Activated CD4-positive, alpha-beta T cell treated with anti-CD3 and anti-CD28 coated beads for 36 hours (primary cell): ENCODE measurements around the gene BABAM2. TPM values are rescaled to one million over a fixed set of nuclear protein-coding genes. Genes with fewer than 3 reads are reported as not detected.

ENCODE experiments used
- ATAC-seq: fragments of 200-7000 bp; cut with Tn5 transposase; one replicate; pipeline ENCODE4 v1.10.0; 2021; ENCODE audit warnings: mild to moderate bottlenecking, moderate library complexity
- CTCF ChIA-PET: fragments of 350-600 bp; sonication (Branson Sonifier 250); formaldehyde crosslinking; loops from one replicate; lab custom pipeline; 2021; ENCODE audit warnings: antibody characterized with exemption; lab: Charles Lee
- POLR2A ChIA-PET: fragments of 350-600 bp; sonication (Branson Sonifier 250); formaldehyde crosslinking; loops from one replicate; lab custom pipeline; 2021; ENCODE audit warnings: antibody characterized with exemption, inconsistent platforms; lab: Charles Lee
- DNase-seq: peaks from one replicate; pipeline ENCODE4 v3.0.0-alpha.2; 2020
- H3K27ac Mint-ChIP-seq: one replicate; pipeline ENCODE4 v1.8.0; 2021; ENCODE audit warnings: mixed read lengths
- H3K27me3 Mint-ChIP-seq: one replicate; pipeline ENCODE4 v1.8.0; 2021; ENCODE audit warnings: mixed read lengths
- H3K36me3 Mint-ChIP-seq: one replicate; pipeline ENCODE4 v1.8.0; 2021; ENCODE audit warnings: low read depth, mixed read lengths
- H3K4me1 Mint-ChIP-seq: one replicate; pipeline ENCODE4 v1.8.0; 2021; ENCODE audit warnings: mixed read lengths
- H3K4me3 Mint-ChIP-seq: one replicate; pipeline ENCODE4 v1.8.0; 2021; ENCODE audit warnings: mild to moderate bottlenecking, moderate library complexity, mixed read lengths
- H3K9me3 Mint-ChIP-seq: one replicate; pipeline ENCODE4 v1.8.0; 2021; ENCODE audit warnings: low read depth, mixed read lengths
- intact Hi-C, 2 experiments: fragments of 100-400 bp; cut with DNase I in 1 of 2; cut with micrococcal nuclease in 1 of 2; formaldehyde crosslinking; loops; one replicate each; pipeline versions ENCODE4 v1.14.2 to v1.15.1; 2022 to 2024; cut with DNase I, micrococcal nuclease
- total RNA-seq, 2 experiments: library from RNA; stranded (reverse); gene quantifications; one replicate each; pipeline ENCODE4 v1.2.3, GENCODE V29; 2021

BABAM2 gene
- total RNA-seq, 2 experiments from 2014 or later: 58.4 to 81.1 TPM

GRCh38 chr2:28225473-28226080 lies 335.0 kb downstream of the BABAM2 start:
- ATAC-seq (no peak), DNase-seq (no peak)
- peaks cover 6% of the 10 kb centered on the region for H3K4me1 Mint-ChIP-seq
- no peak overlapping the region for H3K4me3 Mint-ChIP-seq
- H3K27me3 Mint-ChIP-seq: no peaks in the 10 kb centered on the region
- ChIA-PET POLR2A (interaction anchor here (0.7 kb wide), 1 partner anchor 293 kb away, joined by 3 read pairs; no protein-coding TSS in a partner anchor), CTCF (interaction anchor here (0.7 to 1.0 kb wide), 3 partner anchors 9 to 47 kb away, joined by 3 to 4 read pairs (median 3); no protein-coding TSS in a partner anchor)
- no peaks in the 10 kb centered on the region for H3K9me3 Mint-ChIP-seq
- intact Hi-C loops: no loop called here
- no peaks in the 10 kb centered on the region for H3K36me3 Mint-ChIP-seq
- no peak overlapping the region for H3K27ac Mint-ChIP-seq

- ATAC-seq: no peak
- H3K27me3 Mint-ChIP-seq: no peaks in the 10 kb centered on the region
- CTCF ChIA-PET: interaction anchor here (1.2 kb wide), 1 partner anchor 16 kb away, joined by 3 read pairs; no protein-coding TSS in a partner anchor
- POLR2A ChIA-PET: no interaction called here
- H3K4me1 Mint-ChIP-seq: peaks cover 6% of the 10 kb centered on the region
- no peak overlapping the region for H3K27ac Mint-ChIP-seq
- no peaks in the 10 kb centered on the region for H3K9me3 Mint-ChIP-seq
- no peak for DNase-seq
- no peak overlapping the region for H3K4me3 Mint-ChIP-seq
- intact Hi-C loops: no loop called here
- H3K36me3 Mint-ChIP-seq: no peaks in the 10 kb centered on the region
Measured at GRCh38 chr2:28226558-28226957, 336.0 kb downstream of the BABAM2 start.

GRCh38 chr2:28227498-28227897 lies 337.0 kb downstream of the BABAM2 start:
- ChIA-PET CTCF (no interaction called here), POLR2A (no interaction called here)
- peaks cover 6% of the 10 kb centered on the region for H3K4me1 Mint-ChIP-seq
- ATAC-seq (no peak), DNase-seq (no peak)
- no peak overlapping the region for H3K4me3 Mint-ChIP-seq
- no peaks in the 10 kb centered on the region for H3K36me3 Mint-ChIP-seq
- no peak overlapping the region for H3K27ac Mint-ChIP-seq
- no peaks in the 10 kb centered on the region for H3K9me3 Mint-ChIP-seq
- intact Hi-C loops: no loop called here
- H3K27me3 Mint-ChIP-seq: no peaks in the 10 kb centered on the region

- Mint-ChIP-seq H3K27ac (no peak overlapping the region), H3K27me3 (no peaks in the 10 kb centered on the region), H3K9me3 (no peaks in the 10 kb centered on the region), H3K36me3 (no peaks in the 10 kb centered on the region), H3K4me3 (no peak overlapping the region), H3K4me1 (peaks cover 6% of the 10 kb centered on the region)
- ATAC-seq (no peak), DNase-seq (no peak)
- CTCF ChIA-PET: no interaction called here
- intact Hi-C loops: no loop called here
- POLR2A ChIA-PET: no interaction called here
Measured at GRCh38 chr2:28228434-28228995, 338.0 kb downstream of the BABAM2 start.

GRCh38 chr2:28231110-28231631 lies 340.6 kb downstream of the BABAM2 start:
- ChIA-PET POLR2A (no interaction called here), CTCF (interaction anchor here (0.6 to 2.1 kb wide), 4 partner anchors 8 to 296 kb away, joined by 3 to 6 read pairs (median 4); no protein-coding TSS in a partner anchor)
- no peak overlapping the region for H3K4me3 Mint-ChIP-seq
- H3K9me3 Mint-ChIP-seq: no peaks in the 10 kb centered on the region
- no peaks in the 10 kb centered on the region for H3K27me3 Mint-ChIP-seq
- H3K4me1 Mint-ChIP-seq: peaks cover 3% of the 10 kb centered on the region
- DNase-seq (no peak), ATAC-seq (no peak)
- H3K36me3 Mint-ChIP-seq: no peaks in the 10 kb centered on the region
- intact Hi-C loops: no loop called here
- H3K27ac Mint-ChIP-seq: no peak overlapping the region

- Mint-ChIP-seq H3K36me3 (peaks cover 3% of the 10 kb centered on the region), H3K4me3 (no peak overlapping the region), H3K27me3 (no peaks in the 10 kb centered on the region), H3K4me1 (peaks cover 2% of the 10 kb centered on the region), H3K27ac (no peak overlapping the region), H3K9me3 (no peaks in the 10 kb centered on the region)
- DNase-seq (no peak), ATAC-seq (no peak)
- intact Hi-C loops: no loop called here
- ChIA-PET POLR2A (no interaction called here), CTCF (no interaction called here)
Measured at GRCh38 chr2:28232295-28232694, 341.8 kb downstream of the BABAM2 start.

GRCh38 chr2:28233164-28233676 lies 342.7 kb downstream of the BABAM2 start:
- intact Hi-C loops: no loop called here
- ChIA-PET CTCF (no interaction called here), POLR2A (no interaction called here)
- no peaks in the 10 kb centered on the region for H3K4me1 Mint-ChIP-seq
- peaks cover 5% of the 10 kb centered on the region for H3K36me3 Mint-ChIP-seq
- no peaks in the 10 kb centered on the region for H3K27me3 Mint-ChIP-seq
- no peak overlapping the region for H3K27ac Mint-ChIP-seq
- ATAC-seq (no peak), DNase-seq (no peak)
- no peak overlapping the region for H3K4me3 Mint-ChIP-seq
- no peaks in the 10 kb centered on the region for H3K9me3 Mint-ChIP-seq

- no peaks in the 10 kb centered on the region for H3K9me3 Mint-ChIP-seq
- ATAC-seq (no peak), DNase-seq (no peak)
- no peak overlapping the region for H3K27ac Mint-ChIP-seq
- CTCF ChIA-PET: interaction anchor here (0.6 to 1.3 kb wide), 4 partner anchors 9 to 478 kb away, joined by 3 read pairs; no protein-coding TSS in a partner anchor
- H3K36me3 Mint-ChIP-seq: peaks cover 5% of the 10 kb centered on the region
- POLR2A ChIA-PET: no interaction called here
- no peak overlapping the region for H3K4me3 Mint-ChIP-seq
- no peaks in the 10 kb centered on the region for H3K27me3 Mint-ChIP-seq
- intact Hi-C loops: no loop called here
- H3K4me1 Mint-ChIP-seq: no peaks in the 10 kb centered on the region
Measured at GRCh38 chr2:28234807-28235206, 344.3 kb downstream of the BABAM2 start.

- no peak overlapping the region for H3K27ac Mint-ChIP-seq
- no peak overlapping the region for H3K4me3 Mint-ChIP-seq
- intact Hi-C loops: no loop called here
- ChIA-PET POLR2A (interaction anchor here (0.7 kb wide), 1 partner anchor 666 kb away, joined by 4 read pairs; no protein-coding TSS in a partner anchor), CTCF (interaction anchor here (0.6 to 1.9 kb wide), 5 partner anchors 9 to 536 kb away, joined by 3 to 6 read pairs (median 3); no protein-coding TSS in a partner anchor)
- no peaks in the 10 kb centered on the region for H3K4me1 Mint-ChIP-seq
- ATAC-seq: no peak
- DNase-seq: no peak
- H3K27me3 Mint-ChIP-seq: no peaks in the 10 kb centered on the region
- peaks cover 16% of the 10 kb centered on the region for H3K36me3 Mint-ChIP-seq
- no peaks in the 10 kb centered on the region for H3K9me3 Mint-ChIP-seq
Measured at GRCh38 chr2:28239207-28239606, 348.7 kb downstream of the BABAM2 start.

GRCh38 chr2:28240937-28241336 lies 350.4 kb downstream of the BABAM2 start:
- Mint-ChIP-seq H3K9me3 (no peaks in the 10 kb centered on the region), H3K36me3 (peaks cover 21% of the 10 kb centered on the region), H3K27ac (no peak overlapping the region), H3K4me1 (no peaks in the 10 kb centered on the region), H3K27me3 (no peaks in the 10 kb centered on the region), H3K4me3 (no peak overlapping the region)
- DNase-seq (no peak), ATAC-seq (no peak)
- intact Hi-C loops: no loop called here
- CTCF ChIA-PET: no interaction called here
- POLR2A ChIA-PET: no interaction called here

GRCh38 chr2:28247290-28247689 lies 356.8 kb downstream of the BABAM2 start:
- ChIA-PET POLR2A (no interaction called here), CTCF (interaction anchor here (0.6 kb wide), 1 partner anchor 394 kb away, joined by 3 read pairs; no protein-coding TSS in a partner anchor)
- H3K4me3 Mint-ChIP-seq: no peak overlapping the region
- peaks cover 13% of the 10 kb centered on the region for H3K4me1 Mint-ChIP-seq
- H3K9me3 Mint-ChIP-seq: no peaks in the 10 kb centered on the region
- intact Hi-C loops: no loop called here
- H3K36me3 Mint-ChIP-seq: peaks cover 11% of the 10 kb centered on the region
- ATAC-seq (no peak), DNase-seq (no peak)
- no peak overlapping the region for H3K27ac Mint-ChIP-seq
- H3K27me3 Mint-ChIP-seq: no peaks in the 10 kb centered on the region
